NB4 (cell line): Measurements from ENCODE around the gene PDE4B.

ENCODE experiments used
- DNase-seq: peaks from one replicate; pipeline ENCODE4 v3.0.0; 2010; ENCODE audit warnings: low read depth
- H3K4me3 ChIP-seq: one replicate; pipeline ENCODE4 v1.5.1; 2011; ENCODE audit warnings: mild to moderate bottlenecking, low read depth, low read length, moderate library complexity
- MAX ChIP-seq: IDR thresholded peaks from 2 replicates; pipeline ENCODE4 v1.6.1; 2011; ENCODE audit warnings: low read depth, low read length
- MYC ChIP-seq: IDR thresholded peaks from 2 replicates; pipeline ENCODE4 v1.6.1; 2011; ENCODE audit warnings: low read depth, low read length
- POLR2A ChIP-seq: IDR thresholded peaks from 2 replicates; pipeline ENCODE4 v1.6.1; 2011; ENCODE audit warnings: mild to moderate bottlenecking; ENCODE audit not compliant: insufficient read length; ENCODE audit errors: extremely low read depth
- TF ChIP-seq, protein P1 (sequence below): IDR thresholded peaks from one replicate; pipeline ENCODE4 v1.5.1; 2012; ENCODE audit warnings: low read depth, low read length

The PDE4B gene

GRCh38 chr1:65980237-65980636 is 187.5 kb downstream of the PDE4B start:
- no peak for DNase-seq
- TF ChIP-seq MAX = no peak
- TF ChIP-seq, protein P1, sequence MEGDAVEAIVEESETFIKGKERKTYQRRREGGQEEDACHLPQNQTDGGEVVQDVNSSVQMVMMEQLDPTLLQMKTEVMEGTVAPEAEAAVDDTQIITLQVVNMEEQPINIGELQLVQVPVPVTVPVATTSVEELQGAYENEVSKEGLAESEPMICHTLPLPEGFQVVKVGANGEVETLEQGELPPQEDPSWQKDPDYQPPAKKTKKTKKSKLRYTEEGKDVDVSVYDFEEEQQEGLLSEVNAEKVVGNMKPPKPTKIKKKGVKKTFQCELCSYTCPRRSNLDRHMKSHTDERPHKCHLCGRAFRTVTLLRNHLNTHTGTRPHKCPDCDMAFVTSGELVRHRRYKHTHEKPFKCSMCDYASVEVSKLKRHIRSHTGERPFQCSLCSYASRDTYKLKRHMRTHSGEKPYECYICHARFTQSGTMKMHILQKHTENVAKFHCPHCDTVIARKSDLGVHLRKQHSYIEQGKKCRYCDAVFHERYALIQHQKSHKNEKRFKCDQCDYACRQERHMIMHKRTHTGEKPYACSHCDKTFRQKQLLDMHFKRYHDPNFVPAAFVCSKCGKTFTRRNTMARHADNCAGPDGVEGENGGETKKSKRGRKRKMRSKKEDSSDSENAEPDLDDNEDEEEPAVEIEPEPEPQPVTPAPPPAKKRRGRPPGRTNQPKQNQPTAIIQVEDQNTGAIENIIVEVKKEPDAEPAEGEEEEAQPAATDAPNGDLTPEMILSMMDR = no peak
- TF ChIP-seq MYC = no peak
- no peak for TF ChIP-seq POLR2A
- no peak overlapping the region for H3K4me3 ChIP-seq

GRCh38 chr1:65983500-65983899 is 190.8 kb downstream of the PDE4B start:
- TF ChIP-seq MAX (no peak), MYC (no peak), POLR2A (no peak)
- TF ChIP-seq, protein P1 = no peak
- no peak for DNase-seq
- H3K4me3 ChIP-seq = no peak overlapping the region

- no peak overlapping the region for H3K4me3 ChIP-seq
- TF ChIP-seq MAX (no peak), MYC (no peak), POLR2A (no peak)
- TF ChIP-seq, protein P1 = no peak
- DNase-seq = no peak
Measured at GRCh38 chr1:65985393-65986066, 192.8 kb downstream of the PDE4B start.

- no peak for DNase-seq
- no peak for TF ChIP-seq POLR2A
- no peak for TF ChIP-seq MYC
- TF ChIP-seq, protein P1 = no peak
- no peak for TF ChIP-seq MAX
- no peak overlapping the region for H3K4me3 ChIP-seq
Measured at GRCh38 chr1:65986146-65986545, 193.5 kb downstream of the PDE4B start.

GRCh38 chr1:65990161-65990560 is 197.5 kb downstream of the PDE4B start:
- TF ChIP-seq POLR2A (no peak), MAX (no peak), MYC (no peak)
- TF ChIP-seq, protein P1 = no peak
- no peak for DNase-seq
- H3K4me3 ChIP-seq = no peak overlapping the region
